Right cardiac atrium (tissue), 5 donors: ENCODE data around the gene MEIKIN. TPM values are rescaled to one million over a fixed set of nuclear protein-coding genes. Genes with fewer than 3 reads are reported as not detected.

ENCODE experiments used
- ATAC-seq, 2 donors: fragments of 200-7000 bp; cut with Tn5 transposase; one replicate each; pipeline versions ENCODE4 v1.8.0 to v1.9.1; 2020; ENCODE audit warnings: moderate library complexity in 2 of 2, mild to moderate bottlenecking in 1 of 2
- DNase-seq, 3 donors: peaks; one replicate each; pipeline ENCODE4 v3.0.0-alpha.2; 2020
- H3K27ac ChIP-seq: one replicate; pipeline ENCODE4 v1.5.1; 2013; ENCODE audit warnings: mild to moderate bottlenecking, low read length, control low read depth, moderate library complexity
- H3K27me3 ChIP-seq: one replicate; pipeline ENCODE4 v1.6.1; 2013; ENCODE audit not compliant: control insufficient read depth, insufficient read depth
- H3K4me1 ChIP-seq: one replicate; pipeline ENCODE4 v1.6.1; 2013; ENCODE audit warnings: low read length; ENCODE audit not compliant: control insufficient read depth, insufficient read depth
- H3K4me3 ChIP-seq: one replicate; pipeline ENCODE4 v1.5.1; 2013; ENCODE audit warnings: low read length, control low read depth
- H3K9me3 ChIP-seq: one replicate; pipeline ENCODE4 v1.6.1; 2013; ENCODE audit warnings: low read length; ENCODE audit not compliant: control insufficient read depth
- WGBS: extraction: QIAGEN DNeasy Blood & Tissue Kit; methylation state at CpG from one replicate; pipeline ENCODE4 v1.1.7; 2013; 5-methylcytosine and 5-hydroxymethylcytosine counted together
- intact Hi-C, 4 donors: fragments of 100-400 bp; cut with DNase I; formaldehyde crosslinking; loops; one replicate each; pipeline versions ENCODE4 v1.11.0 to v1.14.0; 2022 to 2023
- polyA plus RNA-seq: library from polyadenylated mRNA; stranded (reverse); fragments of 200-250 nt; gene quantifications from one replicate; pipeline ENCODE4 v1.2.3, GENCODE V29; 2013
- total RNA-seq, 4 donors: library from RNA; stranded (reverse); fragmentation: NEBNext Ultra II Directional; extraction: Animal tissue kit (Norgen Biotek cat#: 25700); gene quantifications; one replicate each; pipeline ENCODE4 v1.2.1, GENCODE V29; 2021
- donor health status: healthy with polysubstance abuse.
- donor health status: DM: no; HTN: yes; CAD: no.
- donor health status: DM: no; HTN: no; CAD: no.
- donor health status: DM: no; HTN: yes; CAD: no; lungs with severe emphysema.
- donor health status: DM: yes; HTN: yes; CAD: no.

MEIKIN gene
- total and polyA plus RNA-seq, 5 donors, result 0.20 TPM; not detected in 3

GRCh38 chr5:131984956-131985665, 39.6 kb upstream of the MEIKIN start:
- H3K4me1 ChIP-seq, result no peaks in the 10 kb centered on the region
- H3K27ac ChIP-seq, result no peak overlapping the region
- intact Hi-C loops, result no loop called here
- 94% methylated on average over 8 of the region's 8 CpGs for WGBS
- no peaks in the 10 kb centered on the region for H3K27me3 ChIP-seq
- DNase-seq, result no peak
- no peak overlapping the region for H3K4me3 ChIP-seq
- ATAC-seq, result no peak
- no peaks in the 10 kb centered on the region for H3K9me3 ChIP-seq

- intact Hi-C loops, result no loop called here
- DNase-seq (no peak), ATAC-seq (peak; percentile 32 to 34)
- no peak overlapping the region for H3K4me3 ChIP-seq
- H3K27ac ChIP-seq, result no peak overlapping the region
- no peaks in the 10 kb centered on the region for H3K9me3 ChIP-seq
- WGBS, result 51% methylated on average over 2 of the region's 2 CpGs
- H3K4me1 ChIP-seq, result no peaks in the 10 kb centered on the region
- H3K27me3 ChIP-seq, result no peaks in the 10 kb centered on the region
Measured at GRCh38 chr5:131983244-131983771, 37.8 kb upstream of the MEIKIN start.

GRCh38 chr5:131981516-131981915, 36.1 kb upstream of the MEIKIN start:
- Histone ChIP-seq H3K9me3 (no peaks in the 10 kb centered on the region), H3K27me3 (no peaks in the 10 kb centered on the region), H3K4me3 (no peak overlapping the region), H3K27ac (no peak overlapping the region), H3K4me1 (no peaks in the 10 kb centered on the region)
- DNase-seq (no peak), ATAC-seq (no peak)
- WGBS, result 80% methylated on average over 4 of the region's 4 CpGs
- intact Hi-C loops, result no loop called here

GRCh38 chr5:131980696-131981095, 35.2 kb upstream of the MEIKIN start:
- no peaks in the 10 kb centered on the region for H3K4me1 ChIP-seq
- intact Hi-C loops, result no loop called here
- no peaks in the 10 kb centered on the region for H3K9me3 ChIP-seq
- DNase-seq (no peak), ATAC-seq (no peak)
- 72% methylated on average over 4 of the region's 4 CpGs for WGBS
- H3K27ac ChIP-seq, result no peak overlapping the region
- H3K4me3 ChIP-seq, result no peak overlapping the region
- no peaks in the 10 kb centered on the region for H3K27me3 ChIP-seq

- ATAC-seq (no peak), DNase-seq (no peak)
Measured at GRCh38 chr5:131979816-131980215, 34.4 kb upstream of the MEIKIN start.

GRCh38 chr5:131977212-131977604, 31.7 kb upstream of the MEIKIN start:
- Histone ChIP-seq H3K4me1 (no peaks in the 10 kb centered on the region), H3K27me3 (no peaks in the 10 kb centered on the region), H3K27ac (no peak overlapping the region), H3K4me3 (no peak overlapping the region), H3K9me3 (no peaks in the 10 kb centered on the region)
- intact Hi-C loops, result no loop called here
- DNase-seq, result no peak
- 56% methylated on average over 2 of the region's 2 CpGs for WGBS
- no peak for ATAC-seq

More at GRCh38 chr5:131979816-131980215, 34.4 kb upstream of the MEIKIN start:
- H3K4me3 ChIP-seq, result no peak overlapping the region
- no peaks in the 10 kb centered on the region for H3K4me1 ChIP-seq
- H3K27ac ChIP-seq, result no peak overlapping the region
- no peaks in the 10 kb centered on the region for H3K9me3 ChIP-seq
- intact Hi-C loops, result no loop called here
- no peaks in the 10 kb centered on the region for H3K27me3 ChIP-seq
- WGBS, result 65% methylated on average over 4 of the region's 4 CpGs

GRCh38 chr5:131976414-131977211, 31.1 kb upstream of the MEIKIN start:
- H3K9me3 ChIP-seq, result no peaks in the 10 kb centered on the region
- DNase-seq (no peak), ATAC-seq (no peak)
- H3K27ac ChIP-seq, result no peak overlapping the region
- no peaks in the 10 kb centered on the region for H3K4me1 ChIP-seq
- no peaks in the 10 kb centered on the region for H3K27me3 ChIP-seq
- H3K4me3 ChIP-seq, result no peak overlapping the region
- intact Hi-C loops, result no loop called here
- 95% methylated on average over 6 of the region's 6 CpGs for WGBS

GRCh38 chr5:131974956-131975726, 29.7 kb upstream of the MEIKIN start:
- DNase-seq (no peak), ATAC-seq (no peak)
- Histone ChIP-seq H3K27me3 (no peaks in the 10 kb centered on the region), H3K9me3 (no peaks in the 10 kb centered on the region), H3K4me3 (no peak overlapping the region), H3K4me1 (no peaks in the 10 kb centered on the region), H3K27ac (no peak overlapping the region)
- intact Hi-C loops, result no loop called here
- WGBS, result 53% methylated on average over 12 of the region's 12 CpGs

- intact Hi-C loops, result no loop called here
- H3K27me3 ChIP-seq, result no peaks in the 10 kb centered on the region
- no peak overlapping the region for H3K27ac ChIP-seq
- H3K4me1 ChIP-seq, result no peaks in the 10 kb centered on the region
- DNase-seq, result no peak
- H3K4me3 ChIP-seq, result no peak overlapping the region
- no peaks in the 10 kb centered on the region for H3K9me3 ChIP-seq
- WGBS, result 77% methylated on average over 5 of the region's 5 CpGs
- ATAC-seq, result no peak
Measured at GRCh38 chr5:131974622-131974955, 29.1 kb upstream of the MEIKIN start.

GRCh38 chr5:131974016-131974415, 28.6 kb upstream of the MEIKIN start:
- DNase-seq (no peak), ATAC-seq (no peak)
- intact Hi-C loops, result no loop called here
- WGBS, result 96% methylated on average over 1 of the region's 1 CpG
- H3K27me3 ChIP-seq, result no peaks in the 10 kb centered on the region
- H3K4me1 ChIP-seq, result no peaks in the 10 kb centered on the region
- no peak overlapping the region for H3K27ac ChIP-seq
- no peaks in the 10 kb centered on the region for H3K9me3 ChIP-seq
- H3K4me3 ChIP-seq, result no peak overlapping the region
